Measurements from ENCODE around the gene SSTR3.

Gene SSTR3

DNA sequence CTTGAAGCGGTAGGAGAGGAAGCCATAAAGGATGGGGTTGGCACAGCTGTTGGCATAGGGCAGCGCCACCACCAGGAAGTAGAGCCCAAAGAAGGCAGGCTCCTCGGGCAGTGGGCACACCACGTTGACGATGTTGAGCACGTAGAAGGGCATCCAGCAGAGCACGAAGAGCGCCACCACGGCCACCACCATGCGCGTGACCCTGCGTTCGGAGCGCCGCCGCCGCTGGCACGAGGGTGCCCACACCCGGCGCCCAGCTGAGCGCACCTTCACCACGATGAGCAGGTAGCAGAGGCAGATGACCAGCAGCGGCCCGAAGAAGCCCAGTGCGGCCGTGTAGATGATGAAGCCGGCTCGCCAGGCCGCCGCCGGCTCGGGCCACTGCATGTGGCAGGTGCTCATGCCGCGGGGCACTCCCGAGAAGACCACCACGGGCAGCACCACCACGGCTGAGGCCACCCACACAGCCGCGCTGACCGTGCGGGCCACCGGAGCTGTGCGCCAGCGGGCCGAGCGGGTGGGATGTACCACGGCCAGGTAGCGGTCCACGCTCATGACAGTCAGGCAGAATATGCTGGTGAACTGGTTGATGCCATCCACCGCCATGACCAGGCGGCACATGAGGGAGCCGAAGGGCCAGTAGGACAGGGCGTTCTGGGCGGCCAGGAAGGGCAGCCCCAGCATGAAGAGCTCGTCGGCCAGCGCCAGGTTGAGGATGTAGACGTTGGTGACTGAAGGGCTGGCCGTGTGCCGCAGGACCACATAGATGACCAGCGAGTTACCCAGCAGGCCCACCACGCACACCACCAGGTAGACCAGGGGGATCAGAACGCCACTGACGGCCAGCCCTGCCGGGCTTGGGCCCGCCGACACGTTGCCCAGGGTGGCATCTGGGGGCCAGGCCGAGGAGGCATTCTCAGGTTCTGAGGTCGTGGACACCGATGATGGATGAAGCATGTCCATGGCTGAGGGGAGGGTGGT lies 5.1 kb downstream of the SSTR3 start:
- no peaks in the 10 kb centered on the region for H3K9me3 ChIP-seq (replicated peaks; ENCODE audit: insufficient read depth, low read length)
- H3K4me2 ChIP-seq (ENCODE audit: low read depth, low read length): no peak overlapping the region
- H3K27me3 ChIP-seq (replicated peaks; ENCODE audit: insufficient read depth, low read length): no peaks in the 10 kb centered on the region
- H3K27ac ChIP-seq (ENCODE audit: low read length): no peak overlapping the region
- H3K4me3 ChIP-seq (ENCODE audit: low read length): no peak overlapping the region
- H3F3A ChIP-seq (ENCODE audit: insufficient read depth, low read length): no peaks in the 10 kb centered on the region
- no peaks in the 10 kb centered on the region for H3K9me2 ChIP-seq (replicated peaks; ENCODE audit: insufficient read depth, low read length)
- no peak for DNase-seq
- H4K20me1 ChIP-seq (ENCODE audit: insufficient read depth, low read length): no peaks in the 10 kb centered on the region
- TF ChIP-seq EZH2phosphoT487 (IDR thresholded peaks at IDR 0.05; ENCODE audit: low read length): no peak
- TF ChIP-seq EZH2 (optimal IDR thresholded peaks at IDR 0.05; ENCODE audit: low read depth, low read length): no peak
- TF ChIP-seq, protein P1, sequence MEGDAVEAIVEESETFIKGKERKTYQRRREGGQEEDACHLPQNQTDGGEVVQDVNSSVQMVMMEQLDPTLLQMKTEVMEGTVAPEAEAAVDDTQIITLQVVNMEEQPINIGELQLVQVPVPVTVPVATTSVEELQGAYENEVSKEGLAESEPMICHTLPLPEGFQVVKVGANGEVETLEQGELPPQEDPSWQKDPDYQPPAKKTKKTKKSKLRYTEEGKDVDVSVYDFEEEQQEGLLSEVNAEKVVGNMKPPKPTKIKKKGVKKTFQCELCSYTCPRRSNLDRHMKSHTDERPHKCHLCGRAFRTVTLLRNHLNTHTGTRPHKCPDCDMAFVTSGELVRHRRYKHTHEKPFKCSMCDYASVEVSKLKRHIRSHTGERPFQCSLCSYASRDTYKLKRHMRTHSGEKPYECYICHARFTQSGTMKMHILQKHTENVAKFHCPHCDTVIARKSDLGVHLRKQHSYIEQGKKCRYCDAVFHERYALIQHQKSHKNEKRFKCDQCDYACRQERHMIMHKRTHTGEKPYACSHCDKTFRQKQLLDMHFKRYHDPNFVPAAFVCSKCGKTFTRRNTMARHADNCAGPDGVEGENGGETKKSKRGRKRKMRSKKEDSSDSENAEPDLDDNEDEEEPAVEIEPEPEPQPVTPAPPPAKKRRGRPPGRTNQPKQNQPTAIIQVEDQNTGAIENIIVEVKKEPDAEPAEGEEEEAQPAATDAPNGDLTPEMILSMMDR (IDR thresholded peaks at IDR 0.05; ENCODE audit: low read length): no peak
- no peak overlapping the region for H3K9ac ChIP-seq (ENCODE audit: low read length)
- H3K79me2 ChIP-seq (ENCODE audit: low read length): no peaks in the 10 kb centered on the region
- no peaks in the 10 kb centered on the region for H3K36me3 ChIP-seq (replicated peaks; ENCODE audit: insufficient read depth, low read length)
- H3K4me1 ChIP-seq (ENCODE audit: low read length): no peaks in the 10 kb centered on the region
- no peak overlapping the region for H2AFZ ChIP-seq (ENCODE audit: low read length)

DNA sequence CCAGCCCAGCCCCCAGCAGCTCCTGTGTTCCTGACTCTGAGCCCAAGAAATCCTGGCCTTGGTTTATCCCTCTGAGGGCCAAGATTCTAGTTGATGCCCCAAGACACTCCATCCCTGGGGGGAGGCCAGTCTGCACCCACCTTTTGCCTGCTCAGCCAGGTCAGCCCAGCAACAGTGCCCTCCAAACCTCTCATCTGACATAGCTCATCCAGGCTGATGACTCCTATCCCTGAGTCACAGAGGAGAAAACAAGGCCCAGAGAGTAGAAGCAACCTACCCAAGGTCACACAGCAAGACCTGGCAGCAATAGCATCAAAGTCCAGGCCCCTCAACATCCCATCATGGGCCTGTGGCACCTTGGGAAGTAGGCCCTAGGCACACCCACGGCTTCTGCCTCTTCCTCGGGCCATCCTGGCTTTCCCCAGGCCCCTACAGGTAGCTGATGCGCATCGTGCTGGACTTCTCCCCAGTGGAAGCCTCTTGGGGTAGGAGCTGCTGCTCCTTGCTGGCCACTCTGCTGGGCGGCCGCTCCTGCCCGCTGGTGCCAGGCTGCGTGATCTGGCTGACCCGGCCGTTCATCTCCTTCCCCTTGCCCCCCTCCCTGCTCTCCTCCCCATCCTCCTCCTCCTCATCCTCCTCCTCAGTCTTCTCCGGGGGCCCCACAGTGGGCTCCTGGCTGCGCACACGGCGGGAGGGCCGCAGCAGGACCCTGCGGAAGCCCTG lies 6.0 kb downstream of the SSTR3 start:
- Histone ChIP-seq H3K79me2 (ENCODE audit: low read length) (no peaks in the 10 kb centered on the region), H3K4me2 (ENCODE audit: low read depth, low read length) (no peak overlapping the region), H3K27me3 (replicated peaks; ENCODE audit: insufficient read depth, low read length) (no peaks in the 10 kb centered on the region), H3K9ac (ENCODE audit: low read length) (no peak overlapping the region), H3K4me3 (ENCODE audit: low read length) (no peak overlapping the region), H3K9me3 (replicated peaks; ENCODE audit: insufficient read depth, low read length) (no peaks in the 10 kb centered on the region), H3K9me2 (replicated peaks; ENCODE audit: insufficient read depth, low read length) (no peaks in the 10 kb centered on the region), H3K27ac (ENCODE audit: low read length) (no peak overlapping the region), H3K36me3 (replicated peaks; ENCODE audit: insufficient read depth, low read length) (no peaks in the 10 kb centered on the region), H4K20me1 (ENCODE audit: insufficient read depth, low read length) (no peaks in the 10 kb centered on the region), H2AFZ (ENCODE audit: low read length) (no peak overlapping the region), H3F3A (ENCODE audit: insufficient read depth, low read length) (no peaks in the 10 kb centered on the region), H3K4me1 (ENCODE audit: low read length) (no peaks in the 10 kb centered on the region)
- TF ChIP-seq EZH2phosphoT487 (IDR thresholded peaks at IDR 0.05; ENCODE audit: low read length): no peak
- TF ChIP-seq, protein P1 (IDR thresholded peaks at IDR 0.05; ENCODE audit: low read length): no peak
- no peak for TF ChIP-seq EZH2 (optimal IDR thresholded peaks at IDR 0.05; ENCODE audit: low read depth, low read length)
- DNase-seq: no peak

GRCh38 chr22:37205046-37205445 lies 7.2 kb downstream of the SSTR3 start:
- Histone ChIP-seq H3K36me3 (replicated peaks; ENCODE audit: insufficient read depth, low read length) (no peaks in the 10 kb centered on the region), H3K4me2 (ENCODE audit: low read depth, low read length) (no peak overlapping the region), H3K27ac (ENCODE audit: low read length) (no peak overlapping the region), H3K27me3 (replicated peaks; ENCODE audit: insufficient read depth, low read length) (no peaks in the 10 kb centered on the region), H3K9me2 (replicated peaks; ENCODE audit: insufficient read depth, low read length) (no peaks in the 10 kb centered on the region), H4K20me1 (ENCODE audit: insufficient read depth, low read length) (no peaks in the 10 kb centered on the region), H3F3A (ENCODE audit: insufficient read depth, low read length) (no peaks in the 10 kb centered on the region), H3K9me3 (replicated peaks; ENCODE audit: insufficient read depth, low read length) (no peaks in the 10 kb centered on the region), H3K79me2 (ENCODE audit: low read length) (no peaks in the 10 kb centered on the region), H3K9ac (ENCODE audit: low read length) (no peak overlapping the region), H2AFZ (ENCODE audit: low read length) (no peak overlapping the region), H3K4me3 (ENCODE audit: low read length) (no peak overlapping the region), H3K4me1 (ENCODE audit: low read length) (no peaks in the 10 kb centered on the region)
- TF ChIP-seq, protein P1 (IDR thresholded peaks at IDR 0.05; ENCODE audit: low read length): no peak
- TF ChIP-seq EZH2 (optimal IDR thresholded peaks at IDR 0.05; ENCODE audit: low read depth, low read length): no peak
- no peak for TF ChIP-seq EZH2phosphoT487 (IDR thresholded peaks at IDR 0.05; ENCODE audit: low read length)
- no peak for DNase-seq

Data from MM.1S (cell line).